Stomach smooth muscle (tissue), 2 donors: ENCODE data around the gene EEFSEC.
A peak's percentile ranks its signal among the peaks of the same experiment; 100 is the strongest.

Source experiments
- H3K27ac ChIP-seq: one replicate; pipeline ENCODE4 v1.7.0; 2013; ENCODE audit warnings: mild to moderate bottlenecking, low read length, inconsistent platforms
- H3K27me3 ChIP-seq, 2 donors: one replicate each; pipeline ENCODE4 v1.7.0; 2013; ENCODE audit warnings: low read length in 2 of 2; ENCODE audit not compliant: insufficient read depth in 2 of 2, control insufficient read depth in 1 of 2
- H3K36me3 ChIP-seq, 2 donors: one replicate each; pipeline ENCODE4 v1.7.0; 2013; ENCODE audit warnings: low read length in 2 of 2; ENCODE audit not compliant: control insufficient read depth in 2 of 2, insufficient read depth in 2 of 2
- H3K4me1 ChIP-seq: one replicate; pipeline ENCODE4 v1.7.0; 2013; ENCODE audit warnings: low read length; ENCODE audit not compliant: control insufficient read depth, insufficient read depth
- H3K4me3 ChIP-seq, 2 donors: one replicate each; pipeline ENCODE4 v1.7.0; 2013; ENCODE audit warnings: low read length in 2 of 2
- H3K9ac ChIP-seq, 2 donors: one replicate each; pipeline ENCODE4 v1.7.0; 2013; ENCODE audit warnings: low read length in 2 of 2, mild to moderate bottlenecking in 1 of 2
- H3K9me3 ChIP-seq, 2 donors: one replicate each; pipeline ENCODE4 v1.7.0; 2013; ENCODE audit warnings: low read length in 2 of 2; ENCODE audit not compliant: control insufficient read depth in 2 of 2
- donor health status: healthy.
- donor health status: Pancreatic carcinoma.

Gene EEFSEC

DNA sequence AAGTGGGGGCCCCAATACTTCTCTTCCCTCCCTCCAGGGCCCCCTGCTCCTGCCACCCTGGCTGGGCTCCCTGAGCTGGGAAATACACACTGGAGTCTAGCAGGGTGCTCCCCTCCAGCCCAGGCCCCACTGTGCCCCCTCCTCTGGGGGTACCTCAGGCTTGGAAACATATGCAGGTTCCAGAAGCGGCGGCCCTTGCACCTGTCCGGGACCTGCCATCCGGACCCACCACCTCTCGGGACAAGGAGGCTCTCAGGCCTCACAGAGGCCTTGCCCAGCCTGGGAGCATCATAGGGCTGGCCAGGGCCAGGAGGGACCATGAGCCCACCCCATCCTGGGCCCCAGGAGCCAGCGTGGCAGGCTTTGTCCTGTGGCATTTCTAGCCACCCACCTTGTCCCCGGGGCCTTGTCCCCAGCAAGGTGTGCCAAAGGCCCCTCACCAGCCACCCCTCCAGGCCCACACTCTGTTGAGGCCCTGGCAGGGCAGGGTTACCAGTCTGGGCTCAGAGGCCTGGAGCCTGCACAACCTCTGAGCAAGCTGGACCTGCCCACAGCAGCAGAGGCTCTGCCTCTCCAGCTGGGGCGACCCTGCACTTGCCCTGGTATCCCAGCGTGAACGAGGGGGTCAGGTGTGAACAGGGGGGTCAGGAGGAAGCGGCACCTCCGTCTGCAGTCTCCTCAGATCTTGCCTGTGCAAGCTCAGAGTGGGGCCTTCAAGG is 267.6 kb downstream of the EEFSEC start:
- Histone ChIP-seq H3K4me3 (no peak overlapping the region), H3K27me3 (peaks cover 0 to 3% of the 10 kb centered on the region in 2 donors), H3K27ac (no peak overlapping the region), H3K9ac (no peak overlapping the region), H3K9me3 (peaks cover 0 to 4% of the 10 kb centered on the region in 2 donors), H3K4me1 (peaks cover 2% of the 10 kb centered on the region), H3K36me3 (no peaks in the 10 kb centered on the region)

DNA sequence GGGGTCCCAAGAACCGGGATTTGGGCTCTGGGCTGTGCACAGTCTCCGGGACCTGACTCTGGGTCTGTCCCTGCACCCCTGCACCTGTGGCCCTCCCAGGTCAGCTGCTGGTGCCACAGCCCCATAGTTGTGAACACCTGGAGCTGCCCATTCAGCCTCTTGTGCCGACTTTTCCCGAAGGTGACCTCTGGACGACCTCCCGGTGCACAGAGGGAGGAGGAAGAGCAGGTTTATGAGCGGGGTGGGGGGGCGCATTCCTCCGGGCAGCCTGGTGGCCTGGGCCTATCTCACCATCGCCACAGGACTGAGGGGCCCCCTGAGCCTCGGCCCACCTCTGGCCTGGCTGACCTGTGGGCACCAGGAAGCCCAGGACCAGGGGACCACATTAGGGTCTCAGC is 268.2 kb downstream of the EEFSEC start:
- H3K4me1 ChIP-seq, result peaks cover 7% of the 10 kb centered on the region
- H3K9me3 ChIP-seq, result peaks cover 0 to 4% of the 10 kb centered on the region in 2 donors
- no peak overlapping the region for H3K9ac ChIP-seq
- no peaks in the 10 kb centered on the region for H3K36me3 ChIP-seq
- H3K27ac ChIP-seq, result no peak overlapping the region
- H3K27me3 ChIP-seq, result peaks cover 0 to 8% of the 10 kb centered on the region in 2 donors
- no peak overlapping the region for H3K4me3 ChIP-seq

DNA sequence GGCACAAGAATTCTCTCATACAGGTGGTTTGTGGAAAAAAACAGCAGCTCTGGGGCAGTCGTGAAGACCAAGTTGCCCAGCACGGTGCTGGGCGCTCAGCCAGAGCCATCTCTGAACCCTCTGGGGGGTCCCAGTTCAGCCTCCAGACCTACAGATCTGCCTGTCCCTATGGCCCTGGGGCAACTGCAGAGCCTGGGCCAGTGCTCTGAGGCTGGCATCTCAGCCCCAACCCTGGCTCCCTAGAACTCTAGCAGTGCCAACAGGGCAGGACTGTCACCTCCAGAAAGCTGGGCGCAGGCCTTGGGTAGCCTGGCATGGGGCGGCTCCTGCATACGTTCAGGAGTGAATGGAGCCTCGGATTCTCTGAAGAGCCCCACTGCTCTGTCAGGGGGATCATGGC is 268.7 kb downstream of the EEFSEC start:
- Histone ChIP-seq H3K9ac (no peak overlapping the region), H3K36me3 (no peaks in the 10 kb centered on the region), H3K27ac (no peak overlapping the region), H3K4me1 (peaks cover 10% of the 10 kb centered on the region), H3K9me3 (peaks cover 0 to 4% of the 10 kb centered on the region in 2 donors), H3K4me3 (no peak overlapping the region), H3K27me3 (peaks cover 0 to 12% of the 10 kb centered on the region in 2 donors)

DNA sequence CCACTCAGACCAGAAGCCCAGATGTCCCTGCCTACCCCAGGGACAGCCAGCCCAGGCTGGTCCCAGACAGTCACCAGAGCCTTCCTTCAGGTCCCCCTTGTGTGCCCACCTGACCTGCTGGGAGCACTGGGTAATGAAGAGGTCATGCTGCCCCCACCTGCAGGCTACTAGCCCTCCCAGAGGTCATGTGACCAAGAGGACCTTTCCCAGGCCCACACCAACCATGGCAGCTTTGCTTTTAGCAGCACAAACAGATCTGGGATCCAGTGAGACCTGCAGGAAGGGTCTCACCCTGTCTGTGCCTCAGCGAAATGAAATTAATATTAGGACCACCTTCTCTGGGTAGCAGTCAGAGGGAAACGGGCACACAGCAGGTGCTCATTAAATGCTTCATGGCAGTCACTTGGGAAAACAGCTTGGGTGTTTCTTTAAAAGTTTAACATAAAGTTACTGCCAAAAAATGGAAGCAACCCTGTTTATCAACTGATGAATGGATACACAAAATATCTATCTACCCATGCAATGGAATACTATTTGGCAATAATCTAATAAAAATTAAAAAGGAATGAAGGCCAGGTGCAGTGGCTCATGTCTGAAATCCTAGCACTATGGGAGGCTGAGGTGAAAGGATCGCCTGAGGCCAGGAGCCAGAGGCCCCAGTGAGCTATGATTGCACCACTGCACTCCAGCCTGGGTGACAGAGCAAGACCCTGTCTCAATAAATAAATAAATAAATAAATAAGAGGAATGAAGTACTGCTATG is 269.7 kb downstream of the EEFSEC start:
- H3K4me3 ChIP-seq, result no peak overlapping the region

GRCh38 chr3:128423525-128424147 is 270.4 kb downstream of the EEFSEC start:
- no peak overlapping the region for H3K9ac ChIP-seq
- H3K36me3 ChIP-seq, result no peaks in the 10 kb centered on the region
- peaks cover 0 to 4% of the 10 kb centered on the region in 2 donors for H3K9me3 ChIP-seq
- H3K4me1 ChIP-seq, result peaks cover 10% of the 10 kb centered on the region
- no peak overlapping the region for H3K4me3 ChIP-seq
- H3K27ac ChIP-seq, result no peak overlapping the region
- H3K27me3 ChIP-seq, result peaks cover 0 to 26% of the 10 kb centered on the region in 2 donors

More for the DNA sequence above, 269.7 kb downstream of the EEFSEC start:
- Histone ChIP-seq H3K9ac (no peak overlapping the region), H3K4me1 (peaks cover 10% of the 10 kb centered on the region), H3K27me3 (peaks cover 0 to 19% of the 10 kb centered on the region in 2 donors), H3K27ac (no peak overlapping the region), H3K36me3 (no peaks in the 10 kb centered on the region), H3K9me3 (peaks cover 0 to 4% of the 10 kb centered on the region in 2 donors)

DNA sequence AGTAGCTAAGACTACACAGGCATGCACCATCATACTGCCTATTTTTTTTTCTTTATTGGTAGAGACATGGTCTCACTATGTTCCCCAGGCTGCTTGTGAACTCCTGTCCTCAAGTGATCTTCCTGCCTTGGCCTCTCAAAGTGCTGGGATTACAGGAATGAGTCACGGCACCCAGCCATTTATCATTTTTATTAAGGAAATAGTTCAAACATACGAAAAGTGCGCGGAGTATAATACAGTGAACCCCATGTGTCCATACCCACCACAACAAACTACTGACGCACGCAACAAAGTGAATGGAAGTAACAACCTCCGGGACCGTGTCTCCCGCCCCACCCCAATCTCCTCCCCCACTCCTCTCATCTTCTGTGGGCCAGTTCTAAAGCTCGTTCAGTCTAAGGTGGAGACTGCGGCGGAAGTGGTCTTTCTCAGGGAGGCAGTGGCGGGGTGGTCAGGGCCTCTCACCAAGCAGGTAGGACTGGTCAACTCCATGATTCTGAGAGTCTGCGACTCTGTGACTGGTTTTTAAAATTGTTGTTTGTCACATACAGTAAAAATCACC is 271.3 kb downstream of the EEFSEC start:
- H3K36me3 ChIP-seq, result no peaks in the 10 kb centered on the region
- H3K9me3 ChIP-seq, result no peaks in the 10 kb centered on the region
- no peak overlapping the region for H3K27ac ChIP-seq
- H3K27me3 ChIP-seq, result peaks cover 2 to 26% of the 10 kb centered on the region in 2 donors
- peaks cover 10% of the 10 kb centered on the region for H3K4me1 ChIP-seq
- no peak overlapping the region for H3K4me3 ChIP-seq
- H3K9ac ChIP-seq, result no peak overlapping the region

DNA sequence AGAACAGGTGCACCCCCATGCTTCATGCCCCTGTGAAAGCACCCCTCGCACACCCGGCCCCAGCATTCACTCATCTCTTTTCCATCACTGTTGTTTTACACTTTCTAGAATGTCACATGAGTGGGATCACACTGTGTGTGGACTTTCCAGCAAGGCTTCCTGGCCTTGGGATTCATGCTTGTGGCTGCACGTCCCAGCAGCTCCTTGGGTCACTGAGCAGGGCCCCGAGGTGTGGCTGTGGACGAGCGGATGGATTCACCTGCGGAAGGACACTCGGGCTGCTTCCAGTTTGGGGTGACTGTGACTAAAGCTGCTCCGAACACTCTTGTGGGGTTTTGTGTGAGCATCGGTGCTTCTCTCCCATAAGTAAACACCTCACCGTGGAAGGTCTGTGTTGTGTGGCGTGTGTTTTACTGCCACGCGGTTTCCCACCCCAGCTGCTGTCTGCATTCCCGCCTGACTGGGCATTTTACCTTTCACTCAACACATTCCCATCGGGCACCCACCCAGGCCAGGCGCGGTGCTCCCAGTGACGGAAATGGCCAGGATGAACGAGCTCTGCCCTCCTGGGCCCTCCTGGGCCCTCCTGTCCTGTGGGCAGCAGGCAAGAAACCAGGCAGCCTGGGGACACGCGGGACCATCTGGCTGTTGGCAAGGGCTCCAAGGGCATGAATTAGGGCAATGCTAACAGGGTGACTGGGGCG is 272.0 kb downstream of the EEFSEC start:
- Histone ChIP-seq H3K4me3 (no peak overlapping the region), H3K9ac (no peak overlapping the region), H3K27me3 (peaks cover 4 to 27% of the 10 kb centered on the region in 2 donors), H3K36me3 (no peaks in the 10 kb centered on the region), H3K27ac (no peak overlapping the region), H3K4me1 (peaks cover 10% of the 10 kb centered on the region), H3K9me3 (no peaks in the 10 kb centered on the region)

GRCh38 chr3:128425846-128426127 is 272.5 kb downstream of the EEFSEC start:
- Histone ChIP-seq H3K9ac (no peak overlapping the region), H3K4me1 (peaks cover 10% of the 10 kb centered on the region), H3K27me3 (peaks cover 9 to 32% of the 10 kb centered on the region in 2 donors), H3K4me3 (peak overlapping the region in 1 of 2 donors; percentile 19), H3K9me3 (no peaks in the 10 kb centered on the region), H3K27ac (no peak overlapping the region), H3K36me3 (no peaks in the 10 kb centered on the region)

DNA sequence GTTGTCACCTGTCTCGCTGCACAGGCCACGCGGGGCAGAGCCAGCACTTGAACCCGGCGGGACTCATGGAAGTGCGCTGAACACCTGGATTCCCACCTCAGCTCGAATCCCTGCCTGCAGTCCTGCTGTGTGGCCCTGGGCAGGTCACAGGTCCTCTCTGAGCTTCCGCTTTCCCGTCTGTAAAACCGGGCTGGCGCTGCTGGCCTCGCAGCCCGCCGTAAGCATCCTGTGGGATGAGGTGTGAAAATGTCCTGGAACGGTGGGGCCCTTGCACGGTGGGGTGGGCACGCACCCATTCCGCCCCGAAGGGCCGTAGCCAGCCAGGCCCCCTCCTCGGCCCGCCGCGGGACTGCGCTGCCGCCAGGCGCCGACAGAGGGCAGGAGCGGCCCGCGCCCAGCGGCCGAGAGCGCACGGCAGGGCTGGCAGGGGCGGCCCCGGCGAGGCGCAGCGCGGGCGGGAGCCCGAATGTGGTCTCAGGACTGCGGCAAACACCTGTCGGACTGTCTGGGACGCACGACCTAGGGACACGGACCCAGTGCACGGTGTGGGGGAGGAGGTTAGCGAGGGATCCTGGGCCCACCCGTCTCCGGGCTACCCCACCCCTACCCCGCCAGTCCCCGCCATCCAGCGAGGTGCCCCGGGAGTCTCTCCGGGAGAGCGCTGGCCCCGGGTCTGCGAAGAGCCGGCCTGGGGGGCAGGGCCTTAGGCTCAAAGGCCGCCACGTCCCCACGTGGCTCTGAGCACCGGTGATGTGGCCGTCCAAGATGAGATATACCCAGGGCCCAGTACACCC is 273.0 kb downstream of the EEFSEC start:
- Histone ChIP-seq H3K36me3 (no peaks in the 10 kb centered on the region), H3K4me3 (peak overlapping the region; percentile 19 to 54), H3K27ac (no peak overlapping the region), H3K4me1 (peaks cover 10% of the 10 kb centered on the region), H3K9ac (peak overlapping the region in 1 of 2 donors; percentile 29), H3K9me3 (no peaks in the 10 kb centered on the region), H3K27me3 (peaks cover 13 to 33% of the 10 kb centered on the region in 2 donors)
